Measurements from ENCODE around the gene C4orf54.

The C4orf54 gene

DNA sequence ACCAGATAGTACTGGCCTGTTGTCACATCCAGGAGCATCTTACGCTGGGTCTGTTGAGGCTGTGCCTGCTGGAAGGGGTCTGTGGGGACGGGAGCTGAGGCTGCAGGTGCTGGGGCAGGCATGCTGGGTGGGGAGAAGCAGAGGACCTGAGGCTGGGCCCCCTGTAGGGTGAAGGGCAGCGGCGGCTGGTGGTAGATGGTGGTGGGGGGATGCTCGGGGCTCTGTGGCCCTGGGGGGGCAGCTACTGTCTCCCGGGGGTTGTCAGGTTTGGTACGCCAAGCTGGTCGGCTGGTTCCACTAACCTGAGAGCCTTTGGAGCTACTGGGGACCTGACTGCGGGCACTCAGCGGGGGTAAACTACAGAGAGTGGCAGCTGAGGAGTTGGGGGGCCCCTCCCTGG is 7.8 kb downstream of the C4orf54 start:
- H3K9ac ChIP-seq (ENCODE audit: low read length) = no peak overlapping the region
- H4K20me1 ChIP-seq (ENCODE audit: insufficient read depth, low read length) = no peaks in the 10 kb centered on the region
- no peak overlapping the region for H3K27ac ChIP-seq (ENCODE audit: low read length)
- H3K4me3 ChIP-seq (ENCODE audit: low read length) = no peak overlapping the region
- no peaks in the 10 kb centered on the region for H3K36me3 ChIP-seq (replicated peaks; ENCODE audit: low read depth, low read length)
- TF ChIP-seq, protein P1, sequence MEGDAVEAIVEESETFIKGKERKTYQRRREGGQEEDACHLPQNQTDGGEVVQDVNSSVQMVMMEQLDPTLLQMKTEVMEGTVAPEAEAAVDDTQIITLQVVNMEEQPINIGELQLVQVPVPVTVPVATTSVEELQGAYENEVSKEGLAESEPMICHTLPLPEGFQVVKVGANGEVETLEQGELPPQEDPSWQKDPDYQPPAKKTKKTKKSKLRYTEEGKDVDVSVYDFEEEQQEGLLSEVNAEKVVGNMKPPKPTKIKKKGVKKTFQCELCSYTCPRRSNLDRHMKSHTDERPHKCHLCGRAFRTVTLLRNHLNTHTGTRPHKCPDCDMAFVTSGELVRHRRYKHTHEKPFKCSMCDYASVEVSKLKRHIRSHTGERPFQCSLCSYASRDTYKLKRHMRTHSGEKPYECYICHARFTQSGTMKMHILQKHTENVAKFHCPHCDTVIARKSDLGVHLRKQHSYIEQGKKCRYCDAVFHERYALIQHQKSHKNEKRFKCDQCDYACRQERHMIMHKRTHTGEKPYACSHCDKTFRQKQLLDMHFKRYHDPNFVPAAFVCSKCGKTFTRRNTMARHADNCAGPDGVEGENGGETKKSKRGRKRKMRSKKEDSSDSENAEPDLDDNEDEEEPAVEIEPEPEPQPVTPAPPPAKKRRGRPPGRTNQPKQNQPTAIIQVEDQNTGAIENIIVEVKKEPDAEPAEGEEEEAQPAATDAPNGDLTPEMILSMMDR (IDR thresholded peaks at IDR 0.05; ENCODE audit: low read depth, low read length) = no peak
- TF ChIP-seq EZH2phosphoT487 (IDR thresholded peaks at IDR 0.05; ENCODE audit: low read depth) = no peak
- no peaks in the 10 kb centered on the region for H3K9me3 ChIP-seq (ENCODE audit: insufficient read depth, low read length)
- H2AFZ ChIP-seq (ENCODE audit: low read depth, low read length) = no peak overlapping the region
- no peaks in the 10 kb centered on the region for H3K4me1 ChIP-seq (ENCODE audit: low read length)
- no peaks in the 10 kb centered on the region for H3K27me3 ChIP-seq (ENCODE audit: low read depth, low read length)
- H3K4me2 ChIP-seq (ENCODE audit: low read length) = no peak overlapping the region
- H3K79me2 ChIP-seq (ENCODE audit: low read length) = no peaks in the 10 kb centered on the region

DNA sequence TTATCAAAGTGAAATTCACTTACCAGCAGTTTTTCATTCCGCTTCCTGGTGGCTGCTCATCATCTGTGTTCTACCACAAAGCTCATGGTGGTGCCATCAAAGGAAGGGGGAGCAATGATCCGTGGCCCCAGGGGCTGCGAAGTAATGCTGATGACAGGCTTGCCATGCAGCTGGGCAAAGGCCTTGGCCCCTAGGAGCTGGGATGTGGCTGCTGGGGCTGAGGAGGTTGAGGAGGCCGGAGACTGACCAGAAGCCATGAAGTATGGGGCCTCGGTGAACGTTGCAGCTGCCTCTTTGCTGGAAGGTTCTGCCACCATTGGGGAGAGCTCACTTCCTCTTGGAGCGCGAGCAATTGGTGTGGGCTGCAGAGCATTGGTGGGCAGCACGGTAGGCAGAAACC is 8.4 kb downstream of the C4orf54 start:
- no peaks in the 10 kb centered on the region for H3K4me1 ChIP-seq (ENCODE audit: low read length)
- H3K27ac ChIP-seq (ENCODE audit: low read length) = no peak overlapping the region
- H3K27me3 ChIP-seq (ENCODE audit: low read depth, low read length) = no peaks in the 10 kb centered on the region
- H4K20me1 ChIP-seq (ENCODE audit: insufficient read depth, low read length) = no peaks in the 10 kb centered on the region
- no peak overlapping the region for H2AFZ ChIP-seq (ENCODE audit: low read depth, low read length)
- TF ChIP-seq EZH2phosphoT487 (IDR thresholded peaks at IDR 0.05; ENCODE audit: low read depth) = no peak
- no peak overlapping the region for H3K4me3 ChIP-seq (ENCODE audit: low read length)
- H3K4me2 ChIP-seq (ENCODE audit: low read length) = no peak overlapping the region
- H3K79me2 ChIP-seq (ENCODE audit: low read length) = no peaks in the 10 kb centered on the region
- H3K9ac ChIP-seq (ENCODE audit: low read length) = no peak overlapping the region
- no peaks in the 10 kb centered on the region for H3K9me3 ChIP-seq (ENCODE audit: insufficient read depth, low read length)
- no peaks in the 10 kb centered on the region for H3K36me3 ChIP-seq (replicated peaks; ENCODE audit: low read depth, low read length)

DNA sequence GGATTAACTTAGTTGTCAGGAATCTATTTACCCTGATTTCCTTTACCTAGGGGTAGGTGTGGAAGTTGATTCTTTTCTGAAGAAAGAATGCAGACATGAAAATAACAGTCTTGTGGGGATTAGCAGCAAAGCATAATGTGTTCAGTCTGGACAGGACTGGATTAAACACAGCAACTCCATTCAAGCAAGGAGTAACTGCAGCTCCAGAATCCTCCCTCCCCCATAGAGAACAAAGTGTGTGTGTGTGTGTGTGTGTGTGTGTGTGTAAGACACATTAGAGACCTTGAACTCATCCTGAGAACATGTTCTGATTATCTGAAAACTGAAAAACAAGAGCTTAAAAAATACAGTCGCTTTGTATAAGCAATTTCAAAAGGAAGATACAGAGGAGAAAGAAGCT is 9.3 kb downstream of the C4orf54 start:
- Histone ChIP-seq H3K9me3 (ENCODE audit: insufficient read depth, low read length) (no peaks in the 10 kb centered on the region), H3K79me2 (ENCODE audit: low read length) (no peaks in the 10 kb centered on the region), H2AFZ (ENCODE audit: low read depth, low read length) (no peak overlapping the region), H3K4me2 (ENCODE audit: low read length) (no peak overlapping the region), H3K4me3 (ENCODE audit: low read length) (no peak overlapping the region), H3K9ac (ENCODE audit: low read length) (no peak overlapping the region), H3K36me3 (replicated peaks; ENCODE audit: low read depth, low read length) (no peaks in the 10 kb centered on the region), H3K4me1 (ENCODE audit: low read length) (no peaks in the 10 kb centered on the region), H3K27me3 (ENCODE audit: low read depth, low read length) (no peaks in the 10 kb centered on the region), H3K27ac (ENCODE audit: low read length) (no peak overlapping the region), H4K20me1 (ENCODE audit: insufficient read depth, low read length) (no peaks in the 10 kb centered on the region)
- TF ChIP-seq EZH2phosphoT487 (IDR thresholded peaks at IDR 0.05; ENCODE audit: low read depth) = no peak
- TF ChIP-seq, protein P1 (IDR thresholded peaks at IDR 0.05; ENCODE audit: low read depth, low read length) = no peak

DNA sequence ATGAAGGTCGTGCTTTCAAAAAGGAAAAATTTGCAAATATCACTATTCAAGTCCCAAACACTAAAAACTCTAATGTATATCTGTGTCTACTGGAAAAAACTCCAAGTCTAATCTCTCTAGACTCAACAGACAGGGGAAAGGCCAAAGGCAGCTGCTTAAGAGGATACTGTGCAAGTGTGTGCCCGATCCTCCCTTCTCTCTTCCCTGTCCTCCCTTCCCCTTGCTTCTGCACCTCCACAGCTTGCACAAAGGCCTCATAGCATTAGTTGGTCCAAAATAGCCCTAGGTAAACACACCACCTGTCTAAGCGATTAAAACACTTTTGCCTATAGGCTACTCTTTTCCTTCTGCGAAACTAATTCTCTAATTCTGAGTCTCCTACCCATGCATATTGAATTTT is 10.6 kb downstream of the C4orf54 start:
- Histone ChIP-seq H4K20me1 (ENCODE audit: insufficient read depth, low read length) (no peaks in the 10 kb centered on the region), H3K4me2 (ENCODE audit: low read length) (no peak overlapping the region), H2AFZ (ENCODE audit: low read depth, low read length) (no peak overlapping the region), H3K27ac (ENCODE audit: low read length) (no peak overlapping the region), H3K9me3 (ENCODE audit: insufficient read depth, low read length) (no peaks in the 10 kb centered on the region), H3K9ac (ENCODE audit: low read length) (no peak overlapping the region), H3K4me3 (ENCODE audit: low read length) (no peak overlapping the region), H3K27me3 (ENCODE audit: low read depth, low read length) (no peaks in the 10 kb centered on the region), H3K79me2 (ENCODE audit: low read length) (no peaks in the 10 kb centered on the region), H3K36me3 (replicated peaks; ENCODE audit: low read depth, low read length) (no peaks in the 10 kb centered on the region), H3K4me1 (ENCODE audit: low read length) (no peaks in the 10 kb centered on the region)
- TF ChIP-seq, protein P1 (IDR thresholded peaks at IDR 0.05; ENCODE audit: low read depth, low read length) = no peak
- TF ChIP-seq EZH2phosphoT487 (IDR thresholded peaks at IDR 0.05; ENCODE audit: low read depth) = no peak

DNA sequence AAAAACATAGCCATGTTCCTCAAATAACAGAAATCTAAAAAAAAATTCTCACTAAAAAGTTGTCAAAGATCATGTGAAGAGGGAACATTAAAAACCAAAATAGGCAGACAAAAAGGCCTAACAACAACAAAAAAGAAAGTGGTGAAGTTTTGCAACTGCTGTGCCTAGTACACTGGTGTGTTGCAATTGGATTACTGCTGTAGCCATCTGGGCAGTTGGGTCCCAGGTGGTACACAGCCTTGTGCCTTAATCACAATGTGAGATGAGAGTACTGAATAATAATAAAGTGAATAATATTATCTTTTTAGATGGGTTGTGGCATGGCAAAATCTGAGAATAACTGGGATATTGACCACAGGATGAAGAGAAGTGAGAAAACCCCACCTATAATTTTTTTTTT is 12.0 kb downstream of the C4orf54 start:
- Histone ChIP-seq H3K27me3 (ENCODE audit: low read depth, low read length) (no peaks in the 10 kb centered on the region), H2AFZ (ENCODE audit: low read depth, low read length) (no peak overlapping the region), H3K27ac (ENCODE audit: low read length) (no peak overlapping the region), H3K9ac (ENCODE audit: low read length) (no peak overlapping the region), H3K4me3 (ENCODE audit: low read length) (no peak overlapping the region), H4K20me1 (ENCODE audit: insufficient read depth, low read length) (no peaks in the 10 kb centered on the region), H3K4me1 (ENCODE audit: low read length) (no peaks in the 10 kb centered on the region), H3K79me2 (ENCODE audit: low read length) (no peaks in the 10 kb centered on the region), H3K9me3 (ENCODE audit: insufficient read depth, low read length) (no peaks in the 10 kb centered on the region), H3K4me2 (ENCODE audit: low read length) (no peak overlapping the region), H3K36me3 (replicated peaks; ENCODE audit: low read depth, low read length) (no peaks in the 10 kb centered on the region)
- TF ChIP-seq EZH2phosphoT487 (IDR thresholded peaks at IDR 0.05; ENCODE audit: low read depth) = no peak
- TF ChIP-seq, protein P1 (IDR thresholded peaks at IDR 0.05; ENCODE audit: low read depth, low read length) = no peak
